ENCODE results near the gene EIF2B2. TPM values are rescaled to one million over a fixed set of nuclear protein-coding genes. Genes with fewer than 3 reads are reported as not detected.

Gene EIF2B2
- 38.8 and 45.9 TPM in 2 replicates for total RNA-seq (2011; cell fraction: chromatin; rRNA removed; ENCODE audit: low replicate concordance)
- 28.3 and 32.6 TPM in 2 replicates for total RNA-seq (2011; cell fraction: nucleolus; rRNA removed)
- 30.9 and 46.0 TPM in 2 replicates for total RNA-seq (2011; cell fraction: nucleoplasm; rRNA removed)
- total RNA-seq (2014; rRNA removed) (53.3 and 65.7 TPM in 2 replicates), total RNA-seq (2014; rRNA removed; fragmentation: Illumina TruSeq; extraction: Trizol) (29.1 and 29.3 TPM in 2 replicates), total RNA-seq (2015; rRNA removed; fragmentation: Illumina TruSeq; extraction: Trizol) (28.3 and 31.8 TPM in 2 replicates), total RNA-seq (2021) (38.9 and 39.5 TPM in 2 replicates), polyA plus RNA-seq (2011; rRNA removed) (94.1 and 95.6 TPM in 2 replicates), polyA plus RNA-seq (2014; fragmentation: Illumina TruSeq; extraction: Trizol) (52.4 and 55.6 TPM in 2 replicates), polyA plus RNA-seq (2014; fragmentation: Nextera tagmentation; extraction: Ambion mirVana) (10 to 100 TPM; 10.6 to 16.1 TPM), polyA plus RNA-seq (2014; rRNA removed) (58.7 and 68.3 TPM in 2 replicates), polyA minus RNA-seq (2011; rRNA and poly(A)+ RNA removed) (50.6 and 57.5 TPM in 2 replicates), Bru-seq, nascent RNA (percentile 83 among the genes with signal in this experiment), BruChase-seq, experiment 1, labeled RNA remaining after a 2-hour chase (percentile 74 among the genes with signal in this experiment), BruChase-seq, experiment 2, labeled RNA remaining after a 6-hour chase (percentile 74 among the genes with signal in this experiment)
- 76.7 and 80.9 TPM in 2 replicates for polyA plus RNA-seq (2011; cell fraction: cytosol; rRNA removed)
- polyA plus RNA-seq (2011; cell fraction: nucleus; rRNA removed): 48.0 and 48.4 TPM in 2 replicates
- 43.7 and 47.1 TPM in 2 replicates for polyA plus RNA-seq (2012)
- 29.7 and 30.0 TPM in 2 replicates for polyA minus RNA-seq (2011; cell fraction: cytosol; rRNA and poly(A)+ RNA removed)
- 13.5 and 25.0 TPM in 2 replicates for polyA minus RNA-seq (2011; cell fraction: nucleus; rRNA and poly(A)+ RNA removed)
- long read RNA-seq, experiment 1, full-length matches to known transcripts: 37 of 57 reads
- long read RNA-seq, experiment 1, partial matches to known transcripts: 11 of 57 reads
- long read RNA-seq, experiment 1, other reads (novel, unspliced or antisense): 9 of 57 reads
- long read RNA-seq, experiment 2, full-length matches to known transcripts: 37 of 49 reads
- long read RNA-seq, experiment 2, partial matches to known transcripts: 8 of 49 reads
- long read RNA-seq, experiment 2, other reads (novel, unspliced or antisense): 4 of 49 reads
- long read RNA-seq, experiment 3, full-length matches to known transcripts: 51 of 56 reads
- long read RNA-seq, experiment 3, partial matches to known transcripts: 3 of 56 reads
- long read RNA-seq, experiment 3, other reads (novel, unspliced or antisense): 2 of 56 reads

DNA sequence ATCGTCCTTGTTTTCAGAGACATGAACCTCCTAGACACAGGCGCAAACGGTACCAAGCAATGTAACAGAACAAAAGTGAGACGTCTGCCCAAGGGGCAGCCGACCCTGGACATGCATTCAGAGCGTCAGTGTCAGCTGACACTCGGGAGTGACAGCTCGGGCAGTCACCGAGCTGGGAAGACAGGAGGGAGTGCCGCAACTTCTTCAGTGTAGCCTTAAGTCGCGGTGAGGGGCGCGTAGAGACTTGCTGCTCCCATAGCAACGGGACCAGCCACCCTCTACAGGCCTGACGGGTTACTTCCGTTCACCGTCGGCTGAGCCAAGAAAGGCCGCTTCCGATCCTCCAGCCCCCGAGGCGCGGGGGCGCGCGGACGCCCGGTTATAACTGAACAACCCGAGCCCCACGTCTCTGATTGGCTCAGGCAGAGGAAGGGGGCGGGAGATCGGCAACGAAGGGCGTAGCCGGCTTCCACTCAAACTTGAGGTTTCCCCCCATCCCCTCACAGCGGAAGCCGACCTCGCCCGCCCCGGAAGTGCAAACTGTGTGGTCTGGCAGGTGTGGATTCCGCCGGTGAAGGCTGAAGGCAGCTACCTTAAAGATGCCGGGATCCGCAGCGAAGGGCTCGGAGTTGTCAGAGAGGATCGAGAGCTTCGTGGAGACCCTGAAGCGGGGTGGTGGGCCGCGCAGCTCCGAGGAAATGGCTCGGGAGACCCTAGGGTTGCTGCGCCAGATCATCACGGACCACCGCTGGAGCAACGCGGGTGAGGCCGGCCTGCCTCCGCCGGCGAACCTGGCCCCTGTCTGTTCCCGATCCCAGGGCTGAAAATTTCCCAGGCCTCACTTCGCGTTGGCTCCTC lies at the start of gene EIF2B2:
EIF2B2 (plus strand) TSS at position 530 of the 858 bp plus-strand sequence; CDS start at position 600, 70 bp downstream.
- peaks cover 5 to 8% of the 10 kb centered on the region in 2 experiments; a peak in 2 of 5 replicates for H3K4me1 ChIP-seq (replicated peaks in 1 of 2; ENCODE audit: control insufficient read depth in 2 of 2, insufficient read depth in 2 of 2, low read length in 2 of 2)
- peaks cover 21% of the 10 kb centered on the region for H3K79me2 ChIP-seq (ENCODE audit: control insufficient read depth, insufficient read depth, low read length)
- peak within 1 kb of the TSS; percentile 80 for H3K27ac ChIP-seq (ENCODE audit: extremely low read depth, low read depth, low read length)
- TSS peak; percentile 96 for BruUV-seq (replicated peaks)
- DNase-seq (ENCODE audit: extremely low read depth in 1 of 4, low spot score in 3 of 4) (peak; percentile 92 to 96 (median 94)), ATAC-seq (peak; percentile 98), FAIRE-seq (peak; percentile 89)
- in situ Hi-C loops (cut with MboI) (no loop called here), intact Hi-C loops (cut with micrococcal nuclease) (loop anchor here (5.0 kb wide), 1 partner anchor 55 kb away; no protein-coding TSS in a partner anchor)
- no peaks in the 10 kb centered on the region; the same call in 1 of the 2 replicates for H3K9me3 ChIP-seq (replicated peaks; ENCODE audit: control insufficient read depth, insufficient read depth, low read depth, low read length)
- H3K9ac ChIP-seq (ENCODE audit: insufficient read depth in 1 of 2, low read depth in 2 of 2, low read length in 2 of 2): peak within 1 kb of the TSS; percentile 75 to 96
- H2AFZ ChIP-seq (ENCODE audit: low read depth, low read length): peak within 1 kb of the TSS; percentile 94
- H3K9me1 ChIP-seq (ENCODE audit: control insufficient read depth, insufficient read depth, low read length): no peaks in the 10 kb centered on the region
- no peaks in the 10 kb centered on the region for H4K20me1 ChIP-seq (replicated peaks; ENCODE audit: control insufficient read depth, insufficient read depth, low read length)
- H3K4me3 ChIP-seq: peak within 1 kb of the TSS; percentile 85
- ChIA-PET POLR2A (interaction anchor here (0.9 to 1.7 kb wide), 3 partner anchors 12 to 67 kb away, joined by 3 to 6 read pairs (median 4); partner anchors contain the start of gene ZC2HC1C), CTCF (ENCODE audit: low intra/inter-chr PET ratio) (no interaction called here)
- no peaks in the 10 kb centered on the region for H3K27me3 ChIP-seq (ENCODE audit: control insufficient read depth in 2 of 2, insufficient read depth in 2 of 2, low read length in 2 of 2)
- under 1% methylated on average over 39 of the region's 66 CpGs for WGBS (ENCODE audit: insufficient coverage, low coverage, missing lambda C conversion rate)
- H3K36me3 ChIP-seq (ENCODE audit: control insufficient read depth, insufficient read depth, low read length): peaks cover 34% of the 10 kb centered on the region
- peak within 1 kb of the TSS; percentile 95 for H3K4me2 ChIP-seq (ENCODE audit: insufficient read depth, low read length)
- TF ChIP-seq HDAC3 (IDR thresholded peaks at IDR 0.05; ENCODE audit: borderline replicate concordance, partially characterized antibody): no peak
- TF ChIP-seq ZFX (CRISPR knock-in tag; IDR thresholded peaks at IDR 0.05): peak; percentile 68
- TF ChIP-seq SFPQ (IDR thresholded peaks at IDR 0.05; ENCODE audit: low read depth, low read length): no peak
- TF ChIP-seq JUN (IDR thresholded peaks at IDR 0.05; ENCODE audit: borderline replicate concordance, low read depth, low read length): no peak
- TF ChIP-seq JUN (CRISPR knock-in tag; IDR thresholded peaks at IDR 0.05; ENCODE audit: borderline replicate concordance): no peak
- peak; percentile 51; the same call in 1 of the 2 replicates for TF ChIP-seq ELF1 (tag; IDR thresholded peaks at IDR 0.05)
- TF ChIP-seq RFX5 (IDR thresholded peaks at IDR 0.05; ENCODE audit: low read depth, low read length): no peak
- TF ChIP-seq CEBPG (CRISPR knock-in tag; IDR thresholded peaks at IDR 0.05): no peak
- no peak for TF ChIP-seq CEBPG (tag; conservative IDR thresholded peaks at IDR 0.05 in 1 of 2, IDR thresholded peaks at IDR 0.05 in 1 of 2)
- TF ChIP-seq STAT5A (IDR thresholded peaks at IDR 0.05; ENCODE audit: borderline replicate concordance, low read length): no peak
